Measurements from ENCODE around the gene NSUN6. TPM values are rescaled to one million over a fixed set of nuclear protein-coding genes. Genes with fewer than 3 reads are reported as not detected.

NSUN6 gene
- total RNA-seq, 1 experiment from 2014 or later = 6.0 TPM

DNA sequence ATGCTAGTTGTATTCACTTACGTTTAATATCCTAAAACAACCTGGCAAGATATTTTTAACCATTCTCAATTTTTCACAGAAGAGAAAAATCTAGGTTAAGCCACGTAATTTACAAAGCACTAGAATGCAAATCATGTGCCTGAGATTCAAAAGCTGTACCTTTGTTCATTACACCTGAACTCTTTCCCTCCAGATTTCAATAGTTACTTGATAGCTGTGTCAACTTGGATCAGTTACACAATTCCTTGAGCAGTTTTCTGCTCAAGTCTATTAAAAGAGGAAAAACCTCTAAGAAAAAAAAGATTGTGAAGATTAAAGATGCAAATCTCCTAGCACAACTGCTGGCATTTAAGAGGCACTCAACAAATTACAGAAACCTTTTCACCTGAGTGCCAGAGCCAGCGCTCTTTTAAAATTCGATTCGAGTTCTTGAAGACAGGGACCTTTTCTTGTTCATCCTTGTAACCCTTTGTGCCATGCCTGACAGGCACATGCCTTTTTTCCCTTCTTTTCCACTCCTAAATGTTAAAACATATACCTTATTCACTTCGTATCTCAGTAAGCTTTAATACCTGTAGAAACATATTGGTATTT is 886 bp downstream of the NSUN6 start:
- Histone ChIP-seq H3K4me1 (ENCODE audit: insufficient read depth, low read length) (no peaks in the 10 kb centered on the region), H3K27me3 (ENCODE audit: low read length) (no peaks in the 10 kb centered on the region), H4K20me1 (ENCODE audit: low read length) (no peaks in the 10 kb centered on the region), H3K79me2 (ENCODE audit: low read length) (peaks cover 35% of the 10 kb centered on the region), H3K9ac (ENCODE audit: low read length) (peak overlapping the region; percentile 83), H3K4me2 (ENCODE audit: low read length) (peak overlapping the region; percentile 79), H3K27ac (ENCODE audit: low read length) (peak overlapping the region; percentile 67), H2AFZ (ENCODE audit: low read length) (peak overlapping the region; percentile 93), H3F3A (ENCODE audit: low read length, unreplicated experiment) (no peaks in the 10 kb centered on the region), H3K4me3 (ENCODE audit: low read length) (peak overlapping the region; percentile 75), H3K9me3 (ENCODE audit: low read length) (no peaks in the 10 kb centered on the region), H3K9me2 (replicated peaks; ENCODE audit: low read length) (no peaks in the 10 kb centered on the region), H3K36me3 (ENCODE audit: low read depth, low read length) (no peaks in the 10 kb centered on the region; the same call in 1 of the 2 replicates)
- ATAC-seq = no peak
- TF ChIP-seq, protein P1, sequence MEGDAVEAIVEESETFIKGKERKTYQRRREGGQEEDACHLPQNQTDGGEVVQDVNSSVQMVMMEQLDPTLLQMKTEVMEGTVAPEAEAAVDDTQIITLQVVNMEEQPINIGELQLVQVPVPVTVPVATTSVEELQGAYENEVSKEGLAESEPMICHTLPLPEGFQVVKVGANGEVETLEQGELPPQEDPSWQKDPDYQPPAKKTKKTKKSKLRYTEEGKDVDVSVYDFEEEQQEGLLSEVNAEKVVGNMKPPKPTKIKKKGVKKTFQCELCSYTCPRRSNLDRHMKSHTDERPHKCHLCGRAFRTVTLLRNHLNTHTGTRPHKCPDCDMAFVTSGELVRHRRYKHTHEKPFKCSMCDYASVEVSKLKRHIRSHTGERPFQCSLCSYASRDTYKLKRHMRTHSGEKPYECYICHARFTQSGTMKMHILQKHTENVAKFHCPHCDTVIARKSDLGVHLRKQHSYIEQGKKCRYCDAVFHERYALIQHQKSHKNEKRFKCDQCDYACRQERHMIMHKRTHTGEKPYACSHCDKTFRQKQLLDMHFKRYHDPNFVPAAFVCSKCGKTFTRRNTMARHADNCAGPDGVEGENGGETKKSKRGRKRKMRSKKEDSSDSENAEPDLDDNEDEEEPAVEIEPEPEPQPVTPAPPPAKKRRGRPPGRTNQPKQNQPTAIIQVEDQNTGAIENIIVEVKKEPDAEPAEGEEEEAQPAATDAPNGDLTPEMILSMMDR (conservative IDR thresholded peaks at IDR 0.05; ENCODE audit: low read depth, low read length) = no peak
- TF ChIP-seq EZH2phosphoT487 (IDR thresholded peaks at IDR 0.05; ENCODE audit: borderline replicate concordance, low read length) (no peak), EZH2 (IDR thresholded peaks at IDR 0.05; ENCODE audit: low read length, unreplicated experiment) (no peak)
- POLR2A ChIA-PET (ENCODE audit: unreplicated experiment) = interaction anchor here (0.5 kb wide), 1 partner anchor 8 kb away, joined by 7 read pairs; no protein-coding TSS in a partner anchor
- intact Hi-C loops (cut with micrococcal nuclease) = loop anchor here (2.0 kb wide), 1 partner anchor 40 kb away; no protein-coding TSS in a partner anchor
- CTCF ChIA-PET = no interaction called here
- DNase-seq = no peak
- no TSS peak for BruUV-seq (replicated peaks)

DNA sequence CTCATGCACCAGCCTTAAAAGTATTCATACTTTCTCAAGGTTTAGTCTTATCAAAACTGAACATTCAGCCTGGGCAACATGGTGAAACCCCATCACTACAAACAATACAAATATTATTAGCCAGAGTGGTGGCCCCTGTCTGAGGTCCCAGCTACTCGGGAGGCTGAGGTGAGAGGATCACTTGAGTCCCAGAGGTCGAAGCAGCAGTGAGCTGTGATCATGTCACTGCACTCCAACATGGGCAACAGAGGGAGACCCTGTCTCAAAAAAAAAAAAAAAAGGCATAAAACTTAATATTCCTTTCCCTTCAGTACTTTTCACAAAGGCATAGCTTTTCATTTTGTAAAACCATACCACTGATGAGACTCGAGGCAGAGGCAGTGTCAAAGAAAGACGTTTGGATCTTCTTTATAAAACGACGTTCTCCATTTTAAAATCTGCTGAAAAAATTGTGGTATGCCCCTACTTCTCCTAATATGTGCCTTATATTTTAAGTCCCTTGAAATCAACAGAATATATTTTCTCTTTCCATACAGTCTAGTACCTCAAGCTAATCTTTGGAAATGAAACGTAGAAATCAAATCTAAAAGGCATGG is 1.9 kb downstream of the NSUN6 start:
- no peaks in the 10 kb centered on the region for H3K4me1 ChIP-seq (ENCODE audit: insufficient read depth, low read length)
- H3K27me3 ChIP-seq (ENCODE audit: low read length) = no peaks in the 10 kb centered on the region
- peak overlapping the region; percentile 79 for H3K4me2 ChIP-seq (ENCODE audit: low read length)
- H3K9me3 ChIP-seq (ENCODE audit: low read length) = no peaks in the 10 kb centered on the region
- no peaks in the 10 kb centered on the region; the same call in 1 of the 2 replicates for H3K36me3 ChIP-seq (ENCODE audit: low read depth, low read length)
- H3K27ac ChIP-seq (ENCODE audit: low read length) = no peak overlapping the region
- BruUV-seq (replicated peaks) = no TSS peak
- DNase-seq = no peak
- H2AFZ ChIP-seq (ENCODE audit: low read length) = 0 out of 2 replicates have a peak overlapping the region, but pooled peaks have one; percentile 46
- no peaks in the 10 kb centered on the region for H3K9me2 ChIP-seq (replicated peaks; ENCODE audit: low read length)
- ATAC-seq = no peak
- H3K4me3 ChIP-seq (ENCODE audit: low read length) = peak overlapping the region; percentile 75
- H3K9ac ChIP-seq (ENCODE audit: low read length) = peak overlapping the region; percentile 83
- ChIA-PET CTCF (no interaction called here), POLR2A (ENCODE audit: unreplicated experiment) (no interaction called here)
- H3K79me2 ChIP-seq (ENCODE audit: low read length) = peaks cover 35% of the 10 kb centered on the region
- no peaks in the 10 kb centered on the region for H4K20me1 ChIP-seq (ENCODE audit: low read length)
- intact Hi-C loops (cut with micrococcal nuclease) = no loop called here
- TF ChIP-seq EZH2phosphoT487 (IDR thresholded peaks at IDR 0.05; ENCODE audit: borderline replicate concordance, low read length) (no peak), EZH2 (IDR thresholded peaks at IDR 0.05; ENCODE audit: low read length, unreplicated experiment) (no peak)
- TF ChIP-seq, protein P1 (conservative IDR thresholded peaks at IDR 0.05; ENCODE audit: low read depth, low read length) = no peak
- H3F3A ChIP-seq (ENCODE audit: low read length, unreplicated experiment) = no peaks in the 10 kb centered on the region

DNA sequence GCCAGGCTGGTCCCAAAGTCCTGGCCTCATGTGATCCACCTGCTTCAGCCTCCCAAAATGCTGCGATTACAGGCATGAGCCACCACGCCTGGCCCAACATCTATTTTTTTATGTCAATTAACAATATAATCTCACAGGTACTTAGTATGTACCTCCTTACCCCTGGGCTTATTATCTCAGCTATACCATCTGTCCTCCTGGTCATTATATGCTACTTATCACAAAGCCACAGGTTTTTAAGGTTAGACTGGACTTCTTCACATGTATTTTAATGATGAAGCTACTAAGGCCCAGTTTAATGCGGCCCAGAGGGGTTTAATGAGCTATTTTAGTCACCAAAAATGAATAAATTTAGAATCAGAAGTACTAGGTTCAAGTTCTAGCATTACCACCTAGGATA is 3.4 kb downstream of the NSUN6 start:
- Histone ChIP-seq H3K36me3 (ENCODE audit: low read depth, low read length) (no peaks in the 10 kb centered on the region; the same call in 1 of the 2 replicates), H3F3A (ENCODE audit: low read length, unreplicated experiment) (no peaks in the 10 kb centered on the region), H3K4me3 (ENCODE audit: low read length) (no peak overlapping the region), H2AFZ (ENCODE audit: low read length) (no peak overlapping the region), H3K4me1 (ENCODE audit: insufficient read depth, low read length) (no peaks in the 10 kb centered on the region), H3K9me2 (replicated peaks; ENCODE audit: low read length) (no peaks in the 10 kb centered on the region), H3K9ac (ENCODE audit: low read length) (no peak overlapping the region), H3K27ac (ENCODE audit: low read length) (no peak overlapping the region), H3K79me2 (ENCODE audit: low read length) (peaks cover 35% of the 10 kb centered on the region), H4K20me1 (ENCODE audit: low read length) (no peaks in the 10 kb centered on the region), H3K9me3 (ENCODE audit: low read length) (no peaks in the 10 kb centered on the region), H3K4me2 (ENCODE audit: low read length) (0 out of 2 replicates have a peak overlapping the region, but pooled peaks have one; percentile 79), H3K27me3 (ENCODE audit: low read length) (no peaks in the 10 kb centered on the region)
- TF ChIP-seq EZH2phosphoT487 (IDR thresholded peaks at IDR 0.05; ENCODE audit: borderline replicate concordance, low read length) (no peak), EZH2 (IDR thresholded peaks at IDR 0.05; ENCODE audit: low read length, unreplicated experiment) (no peak)
- TF ChIP-seq, protein P1 (conservative IDR thresholded peaks at IDR 0.05; ENCODE audit: low read depth, low read length) = no peak
- ChIA-PET POLR2A (ENCODE audit: unreplicated experiment) (no interaction called here), CTCF (no interaction called here)
- DNase-seq = no peak
- intact Hi-C loops (cut with micrococcal nuclease) = no loop called here
- no peak for ATAC-seq
- no TSS peak for BruUV-seq (replicated peaks)
